Measurements from ENCODE around the gene KDELR1.

The KDELR1 gene

DNA sequence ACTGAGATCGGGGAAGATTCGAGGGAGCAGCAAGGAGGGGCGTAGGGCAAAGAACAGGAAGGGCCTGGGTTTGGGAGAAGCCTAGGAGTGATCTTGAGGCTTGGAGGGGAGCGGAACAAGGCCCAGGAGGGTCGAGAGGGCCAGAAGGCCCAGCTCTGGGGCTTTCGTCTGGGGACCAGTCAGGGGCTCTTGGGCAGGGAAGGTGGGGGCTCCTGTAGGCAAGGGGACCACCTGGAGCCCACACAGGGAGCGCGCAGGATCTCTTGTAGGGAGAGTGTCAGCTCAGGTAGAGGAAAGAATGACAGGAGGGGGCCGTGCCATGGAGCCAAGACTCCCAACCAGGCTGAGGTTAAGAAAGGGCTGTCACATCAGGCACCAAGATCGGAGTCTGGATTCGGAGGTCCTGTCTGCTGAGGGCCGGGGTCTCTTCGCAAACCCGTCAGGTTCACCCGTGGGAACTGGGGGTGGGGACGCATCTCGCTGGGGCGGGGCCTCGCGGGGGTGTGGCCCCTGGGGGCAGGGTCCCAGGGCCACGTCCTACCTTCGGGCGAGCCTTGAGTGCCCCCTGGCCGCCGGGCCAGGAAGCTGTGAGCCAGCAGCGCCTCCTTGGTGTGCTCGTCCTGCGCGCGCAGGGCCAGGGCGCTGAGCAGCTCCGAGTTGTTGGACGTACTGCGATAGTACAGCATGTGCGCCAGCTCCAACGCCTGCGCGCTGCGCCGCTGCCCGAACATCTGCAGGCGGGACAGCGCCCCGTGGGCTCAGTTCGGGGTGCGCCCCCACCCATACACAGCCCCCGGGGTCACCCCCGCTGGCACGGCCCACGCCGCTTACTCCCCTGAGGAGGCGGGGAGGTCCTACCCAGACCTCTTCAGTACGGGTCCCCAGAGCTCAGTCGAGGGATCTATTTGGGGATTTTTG, 57.6 kb downstream of the KDELR1 start:
- Histone ChIP-seq H3K27ac (peak overlapping the region; percentile 90), H3K4me2 (peak overlapping the region; percentile 99), H3K9ac (peak overlapping the region; percentile 85), H3K36me3 (0 out of 2 replicates have a peak, but pooled peaks cover 1% of the 10 kb centered on the region), H4K20me1 (no peaks in the 10 kb centered on the region), H3K4me3 (peak overlapping the region; percentile 74), H3K27me3 (no peaks in the 10 kb centered on the region), H3K9me3 (peaks cover 1% of the 10 kb centered on the region; the same call in 1 of the 2 replicates), H3K4me1 (peaks cover 45% of the 10 kb centered on the region)
- no peak for TF ChIP-seq Cebpa-rat (IDR thresholded peaks at IDR 0.05)

DNA sequence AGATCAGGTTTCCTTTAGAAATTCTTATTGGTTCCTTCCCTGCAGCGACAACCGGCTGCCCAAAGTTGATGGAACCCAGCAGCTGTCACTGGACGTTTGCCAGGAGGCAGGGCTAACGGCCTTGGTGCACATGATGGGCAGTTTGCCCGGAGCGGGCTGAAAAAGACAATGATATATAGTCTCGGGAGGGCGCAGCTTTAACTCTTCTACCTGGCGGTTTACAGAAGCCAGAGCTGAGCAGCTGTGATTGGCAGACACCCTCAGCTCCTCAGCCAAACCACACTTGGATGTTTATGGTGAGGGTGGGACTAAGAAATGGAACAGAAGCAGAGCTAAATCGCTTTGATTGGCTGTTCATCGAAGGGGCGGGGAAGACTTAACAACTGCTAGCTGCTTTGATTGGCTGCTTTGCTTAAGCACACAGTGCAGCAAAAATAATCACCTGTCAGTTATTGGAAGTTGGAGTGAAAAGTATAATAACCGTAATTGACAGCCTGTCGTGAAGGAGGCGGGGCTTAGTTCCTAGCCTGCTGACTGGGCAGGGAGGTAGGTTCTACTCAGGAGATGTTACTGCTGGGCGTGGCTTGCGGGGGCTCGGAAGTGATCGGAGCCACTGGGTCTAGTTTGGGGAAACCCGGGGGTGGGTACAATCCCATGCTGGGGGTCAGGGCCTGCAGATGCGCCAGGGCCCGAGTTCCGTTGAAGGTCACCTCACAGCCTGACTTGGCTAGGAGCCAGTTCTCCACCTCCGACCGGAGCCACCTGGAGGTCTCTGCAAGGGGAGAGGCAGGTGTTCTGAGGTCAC, 58.5 kb downstream of the KDELR1 start:
- Histone ChIP-seq H3K4me3 (peak overlapping the region; percentile 74), H3K4me1 (peaks cover 54% of the 10 kb centered on the region), H3K27ac (peak overlapping the region; percentile 95)

More for the DNA sequence above, 58.5 kb downstream of the KDELR1 start:
- Histone ChIP-seq H3K27me3 (no peaks in the 10 kb centered on the region), H3K9ac (peak overlapping the region; percentile 85), H3K36me3 (peaks cover 6% of the 10 kb centered on the region; the same call in 1 of the 2 replicates), H3K4me2 (peak overlapping the region; percentile 99), H3K9me3 (peaks cover 7% of the 10 kb centered on the region; the same call in 1 of the 2 replicates), H4K20me1 (no peaks in the 10 kb centered on the region)
- no peak for TF ChIP-seq Cebpa-rat (IDR thresholded peaks at IDR 0.05)
